ENCODE data around the gene VILL. TPM values are rescaled to one million over a fixed set of nuclear protein-coding genes. Genes with fewer than 3 reads are reported as not detected.

Gene VILL
- total RNA-seq, 1 donor from 2014 or later = 4.9 TPM

DNA sequence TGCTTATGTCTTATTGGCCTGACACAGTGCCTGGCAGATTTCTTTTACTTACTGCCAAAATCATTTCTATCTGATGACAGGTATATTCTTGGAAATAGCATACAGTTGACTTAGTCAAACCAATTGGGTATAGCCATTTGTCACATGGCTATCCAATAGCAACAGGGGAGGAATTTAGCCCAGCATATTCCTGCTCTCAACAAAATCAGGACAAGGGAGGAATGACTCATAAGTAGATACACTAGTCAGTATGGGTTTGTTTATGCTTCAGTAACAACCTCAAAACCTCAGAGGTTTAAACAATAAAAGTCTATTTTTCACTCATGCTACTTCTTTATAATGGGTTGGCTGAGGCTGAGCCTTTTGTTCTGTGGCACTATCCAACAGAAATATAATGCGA is 38.0 kb upstream of the VILL start:
- H3K27ac Mint-ChIP-seq (ENCODE audit: unreplicated experiment) = no peak overlapping the region
- H3K9me3 Mint-ChIP-seq = no peaks in the 10 kb centered on the region
- DNase-seq (ENCODE audit: low read depth, low spot score) = no peak
- TF ChIP-seq, protein P1, sequence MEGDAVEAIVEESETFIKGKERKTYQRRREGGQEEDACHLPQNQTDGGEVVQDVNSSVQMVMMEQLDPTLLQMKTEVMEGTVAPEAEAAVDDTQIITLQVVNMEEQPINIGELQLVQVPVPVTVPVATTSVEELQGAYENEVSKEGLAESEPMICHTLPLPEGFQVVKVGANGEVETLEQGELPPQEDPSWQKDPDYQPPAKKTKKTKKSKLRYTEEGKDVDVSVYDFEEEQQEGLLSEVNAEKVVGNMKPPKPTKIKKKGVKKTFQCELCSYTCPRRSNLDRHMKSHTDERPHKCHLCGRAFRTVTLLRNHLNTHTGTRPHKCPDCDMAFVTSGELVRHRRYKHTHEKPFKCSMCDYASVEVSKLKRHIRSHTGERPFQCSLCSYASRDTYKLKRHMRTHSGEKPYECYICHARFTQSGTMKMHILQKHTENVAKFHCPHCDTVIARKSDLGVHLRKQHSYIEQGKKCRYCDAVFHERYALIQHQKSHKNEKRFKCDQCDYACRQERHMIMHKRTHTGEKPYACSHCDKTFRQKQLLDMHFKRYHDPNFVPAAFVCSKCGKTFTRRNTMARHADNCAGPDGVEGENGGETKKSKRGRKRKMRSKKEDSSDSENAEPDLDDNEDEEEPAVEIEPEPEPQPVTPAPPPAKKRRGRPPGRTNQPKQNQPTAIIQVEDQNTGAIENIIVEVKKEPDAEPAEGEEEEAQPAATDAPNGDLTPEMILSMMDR (conservative IDR thresholded peaks at IDR 0.05) = no peak
- H3K4me1 Mint-ChIP-seq = peaks cover 11% of the 10 kb centered on the region
- peaks cover 22% of the 10 kb centered on the region for H3K36me3 Mint-ChIP-seq (ENCODE audit: low read depth)
- H3K4me3 Mint-ChIP-seq = no peak overlapping the region
- H3K27me3 Mint-ChIP-seq (ENCODE audit: low read depth) = no peaks in the 10 kb centered on the region

DNA sequence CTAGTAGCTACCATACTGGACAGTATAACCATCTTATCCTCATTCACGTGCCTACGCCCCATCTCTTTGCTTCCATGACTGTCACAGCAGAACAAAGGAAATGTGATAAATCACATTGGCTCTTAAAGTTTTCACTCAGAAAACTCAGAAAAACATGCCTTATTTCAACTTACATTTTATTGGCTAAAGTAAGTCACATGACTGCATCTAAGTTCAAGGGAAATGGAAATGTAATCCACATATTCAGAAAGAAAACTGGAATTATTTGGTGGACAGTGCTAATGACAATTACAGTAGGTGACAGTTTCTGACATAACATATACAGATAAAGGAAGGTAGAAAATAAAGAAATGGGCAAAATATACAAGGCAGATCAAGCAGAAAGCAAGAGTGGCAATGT is 37.4 kb upstream of the VILL start:
- Mint-ChIP-seq H3K36me3 (ENCODE audit: low read depth) (peaks cover 22% of the 10 kb centered on the region), H3K27ac (ENCODE audit: unreplicated experiment) (no peak overlapping the region), H3K9me3 (no peaks in the 10 kb centered on the region), H3K27me3 (ENCODE audit: low read depth) (no peaks in the 10 kb centered on the region), H3K4me1 (peaks cover 11% of the 10 kb centered on the region), H3K4me3 (no peak overlapping the region)
- no peak for DNase-seq (ENCODE audit: low read depth, low spot score)
- TF ChIP-seq, protein P1 (conservative IDR thresholded peaks at IDR 0.05) = no peak

DNA sequence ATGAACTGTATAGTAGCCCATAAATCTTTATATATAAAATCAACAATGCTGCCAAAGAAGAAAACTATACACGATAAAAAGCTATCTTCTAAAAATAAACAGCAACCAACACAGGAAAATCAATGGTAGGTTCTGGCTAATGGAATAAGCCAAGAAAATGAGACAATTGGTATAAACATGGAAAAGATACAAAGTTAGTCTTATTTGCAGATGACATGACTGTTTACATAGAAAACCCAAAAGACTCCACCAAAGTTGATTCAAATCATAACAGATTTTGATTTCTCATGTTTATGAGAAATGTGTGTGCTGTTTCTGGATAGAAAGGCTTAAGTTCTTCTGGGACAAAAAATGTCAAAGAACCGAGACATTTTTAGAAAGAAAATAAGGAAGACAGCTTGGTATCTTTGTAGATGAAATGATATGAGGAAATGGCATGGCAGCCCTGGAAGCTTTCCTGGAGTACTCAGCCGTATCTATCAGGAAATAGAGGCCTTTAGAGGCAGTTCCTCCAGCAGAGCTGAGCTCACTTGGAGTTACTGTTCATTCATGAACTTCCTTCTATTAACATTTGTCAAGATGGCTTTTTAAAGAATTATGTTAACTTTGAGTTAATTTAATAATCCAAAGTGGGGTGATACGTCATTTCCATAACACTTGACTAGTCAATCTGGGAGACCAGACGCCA is 36.7 kb upstream of the VILL start:
- Mint-ChIP-seq H3K27me3 (ENCODE audit: low read depth) (no peaks in the 10 kb centered on the region), H3K9me3 (no peaks in the 10 kb centered on the region), H3K4me1 (peaks cover 11% of the 10 kb centered on the region), H3K36me3 (ENCODE audit: low read depth) (peaks cover 22% of the 10 kb centered on the region), H3K4me3 (no peak overlapping the region), H3K27ac (ENCODE audit: unreplicated experiment) (no peak overlapping the region)
- TF ChIP-seq, protein P1 (conservative IDR thresholded peaks at IDR 0.05) = no peak
- DNase-seq (ENCODE audit: low read depth, low spot score) = no peak

DNA sequence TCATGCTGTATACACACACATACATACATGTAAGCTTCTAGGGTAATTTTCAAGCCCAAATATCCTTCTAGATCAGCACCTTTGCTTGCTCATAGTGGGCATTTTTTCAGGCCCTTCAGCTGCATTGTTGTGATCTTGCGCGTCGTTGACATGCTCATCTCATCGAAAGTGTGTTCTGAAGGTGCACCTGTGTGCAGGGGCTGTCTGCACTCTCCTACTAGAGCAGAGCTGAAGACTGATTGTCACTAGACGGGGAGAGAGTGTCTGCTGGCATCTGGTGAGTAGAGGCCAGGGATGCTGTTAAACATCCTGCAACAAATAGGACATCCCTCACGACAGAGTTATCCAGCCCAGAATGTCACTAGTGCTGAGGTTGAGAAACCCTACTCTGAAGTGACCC is 35.7 kb upstream of the VILL start:
- no peak overlapping the region for H3K4me3 Mint-ChIP-seq

DNA sequence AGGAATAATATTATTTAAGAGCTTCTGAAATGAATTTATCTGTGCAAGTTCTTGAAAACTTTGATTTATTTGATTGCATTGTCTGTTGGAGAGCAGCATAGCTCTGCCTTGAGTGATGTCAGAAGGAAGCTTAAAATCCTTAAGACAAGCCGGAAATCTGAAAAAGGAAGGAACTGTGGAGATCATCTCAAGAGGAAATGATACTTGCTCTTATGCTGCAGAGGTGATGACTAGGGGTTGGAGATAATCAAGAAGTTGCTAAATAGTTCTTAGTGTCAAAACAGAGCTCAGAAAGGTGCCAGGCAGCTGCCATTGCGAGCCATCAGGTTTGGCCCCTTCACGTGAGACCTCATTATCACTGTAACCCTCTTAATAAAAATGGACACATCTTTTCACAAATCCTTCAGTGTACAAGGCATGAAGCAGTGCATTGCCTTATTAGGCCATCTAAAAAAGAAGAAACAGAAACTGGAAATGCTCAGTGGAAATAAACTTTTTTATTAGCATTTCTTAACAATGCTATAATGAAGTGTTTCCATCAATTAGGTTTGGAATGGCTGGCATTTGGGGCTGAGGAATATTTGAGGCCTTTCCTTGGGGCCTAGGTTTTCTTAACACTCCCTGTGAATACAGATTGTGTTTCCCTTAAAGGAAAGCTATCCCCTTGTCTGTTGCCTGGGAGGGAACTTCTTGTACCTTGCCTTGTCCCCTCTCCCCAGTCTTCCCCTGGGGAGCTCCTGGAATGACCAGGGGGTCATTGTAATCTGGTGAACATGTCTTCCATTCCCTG is 34.5 kb upstream of the VILL start:
- Mint-ChIP-seq H3K9me3 (no peaks in the 10 kb centered on the region), H3K27me3 (ENCODE audit: low read depth) (no peaks in the 10 kb centered on the region), H3K4me3 (no peak overlapping the region), H3K4me1 (peaks cover 11% of the 10 kb centered on the region), H3K36me3 (ENCODE audit: low read depth) (peaks cover 15% of the 10 kb centered on the region), H3K27ac (ENCODE audit: unreplicated experiment) (no peak overlapping the region)
- TF ChIP-seq, protein P1 (conservative IDR thresholded peaks at IDR 0.05) = no peak
- DNase-seq (ENCODE audit: low read depth, low spot score) = no peak

More for the DNA sequence above, 35.7 kb upstream of the VILL start:
- TF ChIP-seq, protein P1 (conservative IDR thresholded peaks at IDR 0.05) = no peak
- DNase-seq (ENCODE audit: low read depth, low spot score) = no peak
- Mint-ChIP-seq H3K36me3 (ENCODE audit: low read depth) (peaks cover 22% of the 10 kb centered on the region), H3K27me3 (ENCODE audit: low read depth) (no peaks in the 10 kb centered on the region), H3K9me3 (no peaks in the 10 kb centered on the region), H3K27ac (ENCODE audit: unreplicated experiment) (no peak overlapping the region), H3K4me1 (peaks cover 11% of the 10 kb centered on the region)
